Large intestine (tissue), 3 donors: ENCODE data around the gene NUDT4B. TPM values are rescaled to one million over a fixed set of nuclear protein-coding genes. Genes with fewer than 3 reads are reported as not detected.
"Not testable (repeated sequence)": the region's sequence is repeated elsewhere in the genome, so short reads cannot be mapped to it uniquely, and the experiment has no call there.

Source experiments
- DNase-seq, 2 donors: peaks; one replicate each; pipeline versions ENCODE4 v3.0.0 to v3.0.0-alpha.2; 2013
- H3K27ac ChIP-seq: one replicate; pipeline ENCODE4 v1.5.1; 2013; ENCODE audit warnings: low read length
- H3K27me3 ChIP-seq: 2 replicates; pipeline ENCODE4 v1.6.1; 2013; ENCODE audit warnings: low read length; ENCODE audit not compliant: control insufficient read depth, insufficient read depth
- H3K36me3 ChIP-seq: 2 replicates; pipeline ENCODE4 v1.6.1; 2013; ENCODE audit warnings: low read length; ENCODE audit not compliant: control insufficient read depth, insufficient read depth
- H3K4me1 ChIP-seq: one replicate; pipeline ENCODE4 v1.6.1; 2013; ENCODE audit warnings: low read length; ENCODE audit not compliant: control insufficient read depth, insufficient read depth
- H3K4me3 ChIP-seq: one replicate; pipeline ENCODE4 v1.5.1; 2013; ENCODE audit warnings: low read length
- H3K9me3 ChIP-seq: one replicate; pipeline ENCODE4 v1.6.1; 2013; ENCODE audit warnings: mild to moderate bottlenecking, low read depth, low read length, moderate library complexity; ENCODE audit not compliant: control insufficient read depth
- WGBS: methylation state at CpG from one replicate; pipeline ENCODE4 v1.1.5; 2013; ENCODE audit warnings: low lambda C conversion rate; ENCODE audit not compliant: insufficient coverage; 5-methylcytosine and 5-hydroxymethylcytosine counted together
- polyA plus RNA-seq: library from polyadenylated mRNA; unstranded; fragments of 120-200 nt; gene quantifications from one replicate; pipeline ENCODE4 v1.2.1, GENCODE V29; 2013

Gene NUDT4B
- polyA plus RNA-seq, 1 donor, result 3.8 TPM

DNA sequence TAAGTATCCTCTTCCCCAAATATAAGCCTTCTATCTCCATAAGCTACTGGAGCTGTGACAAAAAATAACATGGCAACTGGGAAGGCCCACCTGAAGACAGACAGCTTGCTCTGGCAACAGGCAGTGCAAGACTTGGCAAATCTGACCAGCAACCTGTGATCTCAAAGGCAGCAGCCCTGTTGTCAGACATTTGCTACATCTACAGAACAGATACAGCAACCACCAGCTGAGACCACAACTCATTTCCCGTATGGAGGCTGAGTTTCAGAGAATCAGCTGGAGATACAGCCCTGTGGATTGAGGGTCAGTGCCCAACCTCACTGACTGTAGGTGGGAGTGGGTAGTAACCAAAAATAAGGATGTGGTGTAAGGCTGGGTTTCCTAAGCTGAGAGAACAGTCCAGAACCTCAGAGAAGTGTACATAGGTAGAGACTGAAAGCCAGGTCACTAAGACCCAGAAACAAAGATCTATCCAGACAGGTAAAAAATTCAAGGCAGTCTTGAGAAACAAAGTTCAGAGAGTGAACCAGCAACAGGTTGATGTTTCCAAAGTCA lies 31.5 kb upstream of the NUDT4B start:
- H3K36me3 ChIP-seq, H3K27me3 ChIP-seq, H3K9me3 ChIP-seq, H3K27ac ChIP-seq, H3K4me3 ChIP-seq, DNase-seq, H3K4me1 ChIP-seq: not testable (repeated sequence)
- no CpG with 5 or more reads among the region's 1 CpG for WGBS

- DNase-seq, H3K27ac ChIP-seq, H3K4me1 ChIP-seq, H3K4me3 ChIP-seq, H3K36me3 ChIP-seq, H3K9me3 ChIP-seq, H3K27me3 ChIP-seq: not testable (repeated sequence)
- WGBS, result no CpG with 5 or more reads among the region's 9 CpGs
These were observed 27.7 kb upstream of the NUDT4B start for GRCh38 chr1:148720918-148721317.

DNA sequence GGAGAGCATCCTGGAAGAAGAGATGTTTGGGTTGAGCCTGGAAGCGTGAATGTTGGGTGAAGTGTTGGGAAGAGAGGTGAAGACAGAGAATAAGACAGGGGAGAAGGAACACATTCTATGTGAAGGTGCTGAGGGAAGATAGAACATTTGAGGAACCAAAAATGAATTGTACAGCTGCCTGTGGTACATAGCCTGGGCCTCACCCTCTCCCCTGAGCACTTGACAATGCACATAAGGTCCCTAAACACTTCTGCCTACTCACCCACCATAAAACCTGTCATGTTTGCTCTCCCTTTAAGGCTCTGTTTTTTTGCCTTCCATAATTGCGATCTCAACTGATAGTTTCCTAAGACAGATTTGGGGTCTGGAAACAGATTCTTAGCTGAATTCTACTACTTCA lies 25.8 kb upstream of the NUDT4B start:
- no CpG with 5 or more reads among the region's 2 CpGs for WGBS
- not testable (repeated sequence) for DNase-seq

GRCh38 chr1:148723515-148723914 lies 25.1 kb upstream of the NUDT4B start:
- WGBS, result no CpG with 5 or more reads among the region's 3 CpGs
- not testable (repeated sequence) for H3K9me3 ChIP-seq, H3K4me3 ChIP-seq, H3K4me1 ChIP-seq, DNase-seq, H3K27me3 ChIP-seq, H3K36me3 ChIP-seq, H3K27ac ChIP-seq

More for the DNA sequence above, 25.8 kb upstream of the NUDT4B start:
- not testable (repeated sequence) for H3K4me1 ChIP-seq, H3K4me3 ChIP-seq, H3K9me3 ChIP-seq, H3K27me3 ChIP-seq, H3K36me3 ChIP-seq, H3K27ac ChIP-seq

DNA sequence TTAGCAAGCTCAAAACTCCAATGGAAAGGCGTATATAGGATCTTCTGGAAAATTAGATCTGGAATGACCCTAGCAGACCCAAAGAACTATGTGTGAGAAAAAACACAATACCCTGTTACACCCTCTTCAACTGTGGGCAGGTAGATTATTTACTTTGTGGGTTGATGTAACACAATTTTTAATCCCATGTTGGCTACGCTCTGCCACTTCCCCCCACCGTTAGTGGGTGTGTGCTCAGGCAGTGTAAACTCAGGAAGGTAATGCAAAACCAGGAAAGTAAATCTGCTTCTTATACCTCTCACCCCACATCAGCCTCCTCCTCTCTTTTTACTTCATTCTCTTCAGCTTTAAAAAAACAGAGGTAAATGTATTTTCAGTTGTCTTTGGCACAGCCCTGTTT lies 23.7 kb upstream of the NUDT4B start:
- not testable (repeated sequence) for H3K4me3 ChIP-seq, H3K9me3 ChIP-seq, H3K36me3 ChIP-seq, H3K4me1 ChIP-seq, H3K27me3 ChIP-seq, DNase-seq, H3K27ac ChIP-seq
- no CpG with 5 or more reads among the region's 3 CpGs for WGBS

- not testable (repeated sequence) for H3K9me3 ChIP-seq, H3K27ac ChIP-seq, H3K4me3 ChIP-seq, DNase-seq, H3K36me3 ChIP-seq, H3K4me1 ChIP-seq, H3K27me3 ChIP-seq
- WGBS, result no CpG with 5 or more reads among the region's 2 CpGs
These were observed 20.7 kb upstream of the NUDT4B start for GRCh38 chr1:148727862-148728261.

- no CpG with 5 or more reads among the region's 3 CpGs for WGBS
- not testable (repeated sequence) for H3K9me3 ChIP-seq, H3K27ac ChIP-seq, H3K27me3 ChIP-seq, H3K4me3 ChIP-seq, H3K36me3 ChIP-seq, DNase-seq, H3K4me1 ChIP-seq
These were observed 19.4 kb upstream of the NUDT4B start for GRCh38 chr1:148729128-148729527.

GRCh38 chr1:148729541-148729940 lies 19.0 kb upstream of the NUDT4B start:
- H3K36me3 ChIP-seq, H3K4me3 ChIP-seq, H3K4me1 ChIP-seq, H3K27ac ChIP-seq, H3K27me3 ChIP-seq, H3K9me3 ChIP-seq, DNase-seq: not testable (repeated sequence)
- WGBS, result no CpG with 5 or more reads among the region's 2 CpGs

DNA sequence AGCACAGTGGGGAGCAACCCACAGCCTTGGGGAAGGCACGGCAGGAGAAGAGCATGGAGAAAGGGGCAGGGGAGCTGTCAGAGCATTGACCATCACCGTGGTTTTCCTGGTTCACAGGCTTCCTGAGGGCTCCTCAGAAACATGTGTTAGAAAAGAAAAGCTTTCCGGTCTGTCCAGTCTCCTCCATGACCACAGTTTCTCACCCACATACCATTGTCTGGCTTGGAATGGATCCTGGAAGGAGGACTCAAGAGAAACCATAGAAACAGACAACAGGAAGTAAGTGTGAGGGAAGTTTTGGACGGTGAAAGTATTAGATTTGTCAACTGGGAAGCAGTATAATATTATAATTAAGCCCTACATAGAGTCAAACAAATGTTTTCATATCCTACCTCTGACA lies 16.3 kb upstream of the NUDT4B start:
- WGBS, result no CpG with 5 or more reads among the region's 4 CpGs
- H3K27me3 ChIP-seq, DNase-seq, H3K36me3 ChIP-seq, H3K4me1 ChIP-seq, H3K9me3 ChIP-seq, H3K27ac ChIP-seq, H3K4me3 ChIP-seq: not testable (repeated sequence)

GRCh38 chr1:148733585-148734310 lies 14.8 kb upstream of the NUDT4B start:
- not testable (repeated sequence) for DNase-seq, H3K36me3 ChIP-seq, H3K4me3 ChIP-seq, H3K27ac ChIP-seq, H3K9me3 ChIP-seq, H3K4me1 ChIP-seq, H3K27me3 ChIP-seq
- no CpG with 5 or more reads among the region's 5 CpGs for WGBS

GRCh38 chr1:148734311-148734662 lies 14.3 kb upstream of the NUDT4B start:
- not testable (repeated sequence) for H3K4me3 ChIP-seq, H3K4me1 ChIP-seq, H3K27me3 ChIP-seq, H3K36me3 ChIP-seq, H3K9me3 ChIP-seq, DNase-seq, H3K27ac ChIP-seq
- no CpG with 5 or more reads among the region's 3 CpGs for WGBS
